PC-3 (cell line): ENCODE measurements around the gene MALRD1. TPM values are rescaled to one million over a fixed set of nuclear protein-coding genes. Genes with fewer than 3 reads are reported as not detected.
A peak's percentile ranks its signal among the peaks of the same experiment; 100 is the strongest.

Experiments used
- ATAC-seq: fragments of 200-7000 bp; cut with Tn5 transposase; 2 replicates; pipeline ENCODE4 v1.9.1; 2020; ENCODE audit warnings: mild to moderate bottlenecking, moderate library complexity
- BruUV-seq: library from RNA; stranded (reverse); fragments of 400-500 nt; replicated peaks from 2 replicates; lab custom pipeline; 2021; lab: Mats Ljungman, UMichigan
- CTCF ChIA-PET: fragments of 300-600 bp; sonication (Branson Sonifier 250); formaldehyde crosslinking; loops from one replicate; lab custom pipeline; 2022; ENCODE audit warnings: antibody characterized with exemption; lab: Charles Lee
- POLR2A ChIA-PET: fragments of 300-600 bp; sonication (Branson Sonifier 250); formaldehyde crosslinking; loops from one replicate; lab custom pipeline; 2022; ENCODE audit warnings: antibody characterized with exemption; ENCODE audit not compliant: unreplicated experiment; lab: Charles Lee
- DNase-seq: peaks from one replicate; pipeline ENCODE4 v3.0.0-alpha.2; 2015
- H2AFZ ChIP-seq: fragments of 300-600 bp; sonication (generic); 2 replicates; pipeline ENCODE4 v1.6.0; 2016; ENCODE audit warnings: antibody characterized with exemption, low read length
- H3F3A ChIP-seq: fragments of 300-600 bp; sonication (generic); one replicate; pipeline ENCODE4 v1.6.0; 2017; ENCODE audit warnings: antibody characterized with exemption, low read length, control low read depth, mild to moderate bottlenecking; ENCODE audit not compliant: unreplicated experiment
- H3K27ac ChIP-seq: fragments of 300-600 bp; sonication (generic); 2 replicates; pipeline ENCODE4 v1.5.1; 2016; ENCODE audit warnings: mild to moderate bottlenecking, low read length
- H3K27me3 ChIP-seq: fragments of 300-600 bp; sonication (generic); 2 replicates; pipeline ENCODE4 v1.6.1; 2016; ENCODE audit warnings: low read length, mixed read lengths
- H3K36me3 ChIP-seq: fragments of 300-600 bp; sonication (generic); 2 replicates; pipeline ENCODE4 v1.6.1; 2016; ENCODE audit warnings: low read depth, mixed run types, low read length, mixed read lengths
- H3K4me1 ChIP-seq: fragments of 300-600 bp; sonication (generic); 2 replicates; pipeline ENCODE4 v1.5.1; 2016; ENCODE audit warnings: low read length; ENCODE audit not compliant: insufficient read depth
- H3K4me2 ChIP-seq: fragments of 300-600 bp; sonication (generic); 2 replicates; pipeline ENCODE4 v1.6.0; 2016; ENCODE audit warnings: low read length
- H3K4me3 ChIP-seq: fragments of 300-600 bp; sonication (generic); 2 replicates; pipeline ENCODE4 v1.5.1; 2016; ENCODE audit warnings: mild to moderate bottlenecking, low read length, mixed read lengths
- H3K79me2 ChIP-seq: fragments of 300-600 bp; sonication (generic); 2 replicates; pipeline ENCODE4 v1.6.1; 2017; ENCODE audit warnings: low read length, mixed read lengths
- H3K9ac ChIP-seq: fragments of 300-600 bp; sonication (generic); 2 replicates; pipeline ENCODE4 v1.6.0; 2016; ENCODE audit warnings: mild to moderate bottlenecking, low read length
- H3K9me2 ChIP-seq: fragments of 300-600 bp; sonication (generic); replicated peaks from 2 replicates; pipeline ENCODE4 v1.6.1; 2016; ENCODE audit warnings: mixed run types, low read length, mixed read lengths
- H3K9me3 ChIP-seq: fragments of 300-600 bp; sonication (generic); 2 replicates; pipeline ENCODE4 v1.6.1; 2016; ENCODE audit warnings: low read length, mixed read lengths
- H4K20me1 ChIP-seq: fragments of 300-600 bp; sonication (generic); 2 replicates; pipeline ENCODE4 v1.6.1; 2016; ENCODE audit warnings: low read length, mixed read lengths
- EZH2 ChIP-seq: fragments of 300-600 bp; sonication (generic); IDR thresholded peaks from one replicate; pipeline ENCODE4 v1.6.1; 2017; ENCODE audit warnings: antibody characterized with exemption, mild to moderate bottlenecking, low read length; ENCODE audit not compliant: unreplicated experiment
- EZH2phosphoT487 ChIP-seq: fragments of 300-600 bp; sonication (generic); IDR thresholded peaks from 2 replicates; pipeline ENCODE4 v1.6.1; 2018; ENCODE audit warnings: mild to moderate bottlenecking, antibody characterized with exemption, low read length, borderline replicate concordance
- intact Hi-C: fragments of 100-400 bp; cut with micrococcal nuclease; formaldehyde crosslinking; loops from 2 replicates; pipeline ENCODE4 v1.9.0; 2023
- total RNA-seq: library from RNA; depleted of rRNA; stranded (reverse); fragments of >200 nt; gene quantifications from 2 replicates; pipeline ENCODE4 v1.2.3, GENCODE V29; 2014
- TF ChIP-seq, protein P1 (sequence below): fragments of 300-600 bp; sonication (generic); conservative IDR thresholded peaks from 2 replicates; pipeline ENCODE4 v1.5.1; 2017; ENCODE audit warnings: antibody characterized with exemption, low read depth, mild to moderate bottlenecking, low read length

MALRD1 gene
- total RNA-seq, 1 experiment from 2014 or later: not detected

DNA sequence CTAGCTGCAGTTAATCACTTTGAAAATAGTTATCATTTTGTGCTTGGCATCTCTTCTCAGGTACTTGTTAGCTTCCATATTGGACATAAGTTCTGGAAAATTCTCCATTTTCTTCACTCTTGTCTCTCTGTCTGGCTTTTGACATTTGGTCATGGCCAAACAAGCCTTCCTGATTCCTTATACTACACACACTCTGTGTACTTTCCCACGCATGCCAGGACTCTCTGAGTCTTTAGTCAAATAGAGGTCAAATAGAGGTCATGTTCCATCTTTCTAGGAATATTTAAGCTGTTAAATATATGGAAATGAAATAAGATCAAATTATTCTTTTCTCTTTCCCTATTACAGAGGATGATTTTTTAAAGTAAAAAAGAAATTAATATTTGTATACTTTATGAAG, 532.1 kb downstream of the MALRD1 start:
- H2AFZ ChIP-seq: no peak overlapping the region
- CTCF ChIA-PET: no interaction called here
- no peak for TF ChIP-seq EZH2
- TF ChIP-seq, protein P1, sequence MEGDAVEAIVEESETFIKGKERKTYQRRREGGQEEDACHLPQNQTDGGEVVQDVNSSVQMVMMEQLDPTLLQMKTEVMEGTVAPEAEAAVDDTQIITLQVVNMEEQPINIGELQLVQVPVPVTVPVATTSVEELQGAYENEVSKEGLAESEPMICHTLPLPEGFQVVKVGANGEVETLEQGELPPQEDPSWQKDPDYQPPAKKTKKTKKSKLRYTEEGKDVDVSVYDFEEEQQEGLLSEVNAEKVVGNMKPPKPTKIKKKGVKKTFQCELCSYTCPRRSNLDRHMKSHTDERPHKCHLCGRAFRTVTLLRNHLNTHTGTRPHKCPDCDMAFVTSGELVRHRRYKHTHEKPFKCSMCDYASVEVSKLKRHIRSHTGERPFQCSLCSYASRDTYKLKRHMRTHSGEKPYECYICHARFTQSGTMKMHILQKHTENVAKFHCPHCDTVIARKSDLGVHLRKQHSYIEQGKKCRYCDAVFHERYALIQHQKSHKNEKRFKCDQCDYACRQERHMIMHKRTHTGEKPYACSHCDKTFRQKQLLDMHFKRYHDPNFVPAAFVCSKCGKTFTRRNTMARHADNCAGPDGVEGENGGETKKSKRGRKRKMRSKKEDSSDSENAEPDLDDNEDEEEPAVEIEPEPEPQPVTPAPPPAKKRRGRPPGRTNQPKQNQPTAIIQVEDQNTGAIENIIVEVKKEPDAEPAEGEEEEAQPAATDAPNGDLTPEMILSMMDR: no peak
- TF ChIP-seq EZH2phosphoT487: no peak
- intact Hi-C loops: no loop called here
- no peaks in the 10 kb centered on the region for H3K27me3 ChIP-seq
- no peaks in the 10 kb centered on the region for H4K20me1 ChIP-seq
- no peaks in the 10 kb centered on the region for H3K36me3 ChIP-seq
- H3K9me3 ChIP-seq: no peaks in the 10 kb centered on the region
- no peaks in the 10 kb centered on the region for H3K4me1 ChIP-seq
- no peaks in the 10 kb centered on the region for H3F3A ChIP-seq
- DNase-seq (no peak), ATAC-seq (no peak)
- no peak overlapping the region for H3K4me2 ChIP-seq
- no TSS peak for BruUV-seq
- H3K27ac ChIP-seq: no peak overlapping the region
- H3K79me2 ChIP-seq: no peaks in the 10 kb centered on the region
- H3K9ac ChIP-seq: no peak overlapping the region
- POLR2A ChIA-PET: no interaction called here
- H3K4me3 ChIP-seq: no peak overlapping the region
- no peaks in the 10 kb centered on the region for H3K9me2 ChIP-seq

DNA sequence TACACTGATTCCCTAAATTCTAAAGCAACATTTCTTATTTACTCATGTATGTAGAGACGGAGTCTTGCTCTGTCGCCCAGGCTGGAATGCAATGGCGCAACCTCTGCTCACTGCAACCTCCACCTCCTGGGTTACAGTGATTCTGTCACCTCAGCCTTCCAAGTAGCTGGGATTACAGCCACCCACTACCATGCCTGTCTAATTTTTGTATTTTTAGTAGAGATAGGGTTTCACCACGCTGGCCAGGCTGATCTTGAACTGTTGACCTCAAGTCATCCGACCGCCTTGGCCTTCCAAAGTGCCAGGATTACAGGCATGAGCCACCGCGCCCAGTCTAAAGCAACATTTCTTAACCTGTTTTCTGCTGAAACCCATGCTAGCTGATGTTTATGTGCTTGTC, 540.0 kb downstream of the MALRD1 start:
- Histone ChIP-seq H3F3A (no peaks in the 10 kb centered on the region), H3K9ac (no peak overlapping the region), H3K4me1 (no peaks in the 10 kb centered on the region), H3K9me2 (no peaks in the 10 kb centered on the region), H3K4me2 (no peak overlapping the region), H3K27ac (no peak overlapping the region), H2AFZ (no peak overlapping the region), H3K27me3 (no peaks in the 10 kb centered on the region), H3K9me3 (no peaks in the 10 kb centered on the region), H3K79me2 (no peaks in the 10 kb centered on the region), H3K36me3 (no peaks in the 10 kb centered on the region), H4K20me1 (no peaks in the 10 kb centered on the region), H3K4me3 (no peak overlapping the region)
- BruUV-seq: no TSS peak
- ATAC-seq (no peak), DNase-seq (no peak)
- TF ChIP-seq, protein P1: no peak
- TF ChIP-seq EZH2 (no peak), EZH2phosphoT487 (no peak)
- ChIA-PET POLR2A (no interaction called here), CTCF (no interaction called here)
- intact Hi-C loops: no loop called here

DNA sequence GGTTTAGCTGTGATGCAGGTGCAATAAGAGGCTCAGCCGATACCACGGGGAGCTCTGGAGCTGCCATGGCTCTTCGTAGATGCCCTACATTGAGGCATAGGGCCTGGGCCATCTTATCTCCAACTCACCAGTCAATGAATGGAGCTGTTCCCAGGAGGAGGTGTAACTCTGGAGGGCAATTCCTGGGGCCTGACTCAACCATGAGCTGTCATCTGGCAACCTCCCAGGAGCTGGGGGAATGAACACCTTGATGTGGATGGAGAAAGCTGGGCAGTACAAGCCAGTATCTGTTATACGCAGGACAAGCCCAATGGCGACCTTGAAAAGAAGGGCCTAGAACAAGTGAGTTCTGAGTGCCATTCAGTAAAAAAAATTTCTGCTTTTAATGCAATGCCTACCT, 543.7 kb downstream of the MALRD1 start:
- H2AFZ ChIP-seq: no peak overlapping the region
- no peaks in the 10 kb centered on the region for H3K27me3 ChIP-seq
- ChIA-PET POLR2A (no interaction called here), CTCF (no interaction called here)
- no peaks in the 10 kb centered on the region for H3K79me2 ChIP-seq
- no peaks in the 10 kb centered on the region for H3F3A ChIP-seq
- no peak for TF ChIP-seq EZH2phosphoT487
- TF ChIP-seq, protein P1: no peak
- no peak for TF ChIP-seq EZH2
- DNase-seq (peak; percentile 81), ATAC-seq (peak; percentile 33; the same call in 1 of the 2 replicates)
- intact Hi-C loops: no loop called here
- no peak overlapping the region for H3K27ac ChIP-seq
- H4K20me1 ChIP-seq: no peaks in the 10 kb centered on the region
- no peaks in the 10 kb centered on the region for H3K9me3 ChIP-seq
- no peak overlapping the region for H3K4me3 ChIP-seq
- H3K4me1 ChIP-seq: no peaks in the 10 kb centered on the region
- H3K9ac ChIP-seq: no peak overlapping the region
- H3K36me3 ChIP-seq: no peaks in the 10 kb centered on the region
- H3K9me2 ChIP-seq: no peaks in the 10 kb centered on the region
- H3K4me2 ChIP-seq: no peak overlapping the region
- BruUV-seq: no TSS peak
